CD14-positive monocyte (primary cell): Measurements from ENCODE around the gene CACTIN. TPM values are rescaled to one million over a fixed set of nuclear protein-coding genes. Genes with fewer than 3 reads are reported as not detected.

Experiments
- DNase-seq, 3 donors: peaks; one replicate each; pipeline ENCODE4 v3.0.0-alpha.2; 2011 to 2022
- H2AFZ ChIP-seq: 2 replicates; pipeline ENCODE4 v1.6.0; 2012; ENCODE audit warnings: mild to moderate bottlenecking, low read depth, low read length, inconsistent platforms; ENCODE audit not compliant: insufficient read depth, poor library complexity, severe bottlenecking
- H3K27ac ChIP-seq, 2 donors: 1 replicate in 1 of 2; 2 replicates in 1 of 2; pipeline ENCODE4 v1.5.1; 2012 to 2013; ENCODE audit warnings: low read length in 2 of 2, control low read depth in 1 of 2, inconsistent platforms in 1 of 2, low read depth in 1 of 2, mild to moderate bottlenecking in 1 of 2
- H3K27me3 ChIP-seq, 2 donors: one replicate each; pipeline versions ENCODE4 v1.6.0 to v1.6.1; 2011 to 2013; ENCODE audit warnings: low read length in 2 of 2; ENCODE audit not compliant: control insufficient read depth in 2 of 2, insufficient read depth in 2 of 2
- H3K36me3 ChIP-seq, 2 donors: replicated peaks in 1 of 2; 1 replicate in 1 of 2; 2 replicates in 1 of 2; pipeline versions ENCODE4 v1.5.1 to v1.6.1; 2012 to 2013; ENCODE audit warnings: low read length in 2 of 2, control low read depth in 1 of 2, inconsistent platforms in 1 of 2, mild to moderate bottlenecking in 1 of 2; ENCODE audit not compliant: insufficient read depth in 2 of 2, control insufficient read depth in 1 of 2
- H3K4me1 ChIP-seq, 2 donors: 1 replicate in 1 of 2; 2 replicates in 1 of 2; pipeline versions ENCODE4 v1.5.1 to v1.6.1; 2012 to 2013; ENCODE audit warnings: low read length in 2 of 2, control low read depth in 1 of 2, inconsistent platforms in 1 of 2, mild to moderate bottlenecking in 1 of 2, moderate library complexity in 1 of 2; ENCODE audit not compliant: insufficient read depth in 2 of 2, control insufficient read depth in 1 of 2
- H3K4me2 ChIP-seq: replicated peaks from 2 replicates; pipeline ENCODE3; 2012; ENCODE audit warnings: low read length, moderate library complexity, mild to moderate bottlenecking; ENCODE audit not compliant: poor library complexity, severe bottlenecking; ENCODE audit errors: extremely low read depth
- H3K4me3 ChIP-seq, 3 experiments: fragments of 200-600 bp in 1 of 3; sonication (generic) in 1 of 3; replicated peaks in 1 of 3; 1 replicate in 2 of 3; 2 replicates in 1 of 3; pipeline ENCODE4 v1.5.1; 2011 to 2013; ENCODE audit warnings: low read length in 3 of 3, mild to moderate bottlenecking in 3 of 3, control low read depth in 2 of 3, low read depth in 2 of 3, inconsistent platforms in 1 of 3, moderate library complexity in 1 of 3
- H3K79me2 ChIP-seq: 2 replicates; pipeline ENCODE4 v1.6.0; 2012; ENCODE audit warnings: mild to moderate bottlenecking, control low read depth, inconsistent platforms, low read length, moderate library complexity; ENCODE audit not compliant: insufficient read depth
- H3K9ac ChIP-seq: 2 replicates; pipeline ENCODE4 v1.6.0; 2017; ENCODE audit warnings: low read length, mild to moderate bottlenecking; ENCODE audit not compliant: insufficient read depth, poor library complexity, severe bottlenecking
- H3K9me3 ChIP-seq, 2 donors: replicated peaks in 1 of 2; 1 replicate in 1 of 2; 2 replicates in 1 of 2; pipeline versions ENCODE4 v1.5.1 to v1.6.1; 2012 to 2013; ENCODE audit warnings: low read length in 2 of 2, control low read depth in 1 of 2; ENCODE audit not compliant: control insufficient read depth in 1 of 2, insufficient read depth in 1 of 2
- H4K20me1 ChIP-seq: 2 replicates; pipeline ENCODE4 v1.6.0; 2012; ENCODE audit warnings: mild to moderate bottlenecking, low read length, control low read depth, moderate library complexity; ENCODE audit not compliant: insufficient read depth
- H3K27ac Mint-ChIP-seq, 7 donors: one replicate each; pipeline ENCODE4 v1.8.0; 2020; ENCODE audit warnings: mild to moderate bottlenecking in 7 of 7, mixed read lengths in 7 of 7, moderate library complexity in 6 of 7, inconsistent platforms in 2 of 7
- H3K27me3 Mint-ChIP-seq, 3 donors: one replicate each; pipeline ENCODE4 v1.8.0; 2021 to 2022; ENCODE audit warnings: low read depth in 3 of 3, mild to moderate bottlenecking in 3 of 3, mixed read lengths in 3 of 3, moderate library complexity in 3 of 3, inconsistent platforms in 1 of 3
- H3K36me3 Mint-ChIP-seq, 2 donors: one replicate each; pipeline ENCODE4 v1.8.0; 2020; ENCODE audit warnings: mixed read lengths in 2 of 2, inconsistent platforms in 1 of 2, mild to moderate bottlenecking in 1 of 2
- H3K4me1 Mint-ChIP-seq: one replicate; pipeline ENCODE4 v1.8.0; 2020; ENCODE audit warnings: mild to moderate bottlenecking, mixed read lengths
- H3K4me3 Mint-ChIP-seq, 2 donors: one replicate each; pipeline ENCODE4 v1.8.0; 2020; ENCODE audit warnings: mild to moderate bottlenecking in 2 of 2, mixed read lengths in 2 of 2, moderate library complexity in 1 of 2
- H3K9me3 Mint-ChIP-seq, 7 donors: one replicate each; pipeline ENCODE4 v1.8.0; 2020 to 2022; ENCODE audit warnings: mixed read lengths in 7 of 7, mild to moderate bottlenecking in 6 of 7, moderate library complexity in 6 of 7, inconsistent platforms in 2 of 7
- CTCF ChIP-seq: fragments of 200-600 bp; IDR thresholded peaks from one replicate; pipeline ENCODE4 v1.8.0; 2022; ENCODE audit warnings: antibody characterized with exemption, mild to moderate bottlenecking
- WGBS: methylation state at CpG from one replicate; pipeline ENCODE4 v1.1.5; 2013; ENCODE audit warnings: missing lambda C conversion rate; ENCODE audit not compliant: insufficient coverage; 5-methylcytosine and 5-hydroxymethylcytosine counted together
- intact Hi-C, 2 donors: fragments of 100-400 bp; cut with micrococcal nuclease; formaldehyde crosslinking; loops; one replicate each; pipeline versions ENCODE4 v1.15.0 to v1.15.1; 2023
- polyA plus RNA-seq, 3 donors: library from polyadenylated mRNA; depleted of rRNA in 1 of 3; unstranded in 2 of 3; stranded (reverse) in 1 of 3; fragments of 300-500 nt in 2 of 3; fragments of >200 nt in 1 of 3; fragmentation: Illumina TruSeq in 2 of 3; gene quantifications; 1 replicate in 2 of 3; 2 replicates in 1 of 3; pipeline ENCODE4 v1.2.3, GENCODE V29; 2012 to 2021

The CACTIN gene
- polyA plus RNA-seq, 3 donors: 2.5 to 19.4 (median 3.0) TPM

DNA sequence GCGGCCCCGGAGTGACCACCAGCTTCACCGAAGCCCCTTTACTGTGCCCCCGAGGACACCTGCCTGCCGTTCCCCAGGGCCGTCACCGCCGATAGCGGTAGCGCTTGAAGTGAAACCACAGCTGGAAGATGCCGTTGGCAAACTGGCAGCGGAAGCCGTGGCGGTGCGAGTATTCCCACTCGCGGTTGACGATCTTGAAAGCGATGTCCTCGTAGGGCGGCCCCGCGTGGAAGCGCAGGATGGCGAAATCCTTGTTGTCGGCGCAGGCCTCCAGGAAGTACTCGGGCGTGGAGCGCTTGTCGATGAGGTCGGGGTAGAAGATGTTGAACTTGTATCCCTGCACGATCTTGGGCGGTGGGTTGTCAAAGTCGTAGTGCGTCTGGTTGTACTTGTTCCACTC, 14.7 kb downstream of the CACTIN start:
- peaks cover 28 to 35% of the 10 kb centered on the region in 2 donors for H3K36me3 ChIP-seq
- TF ChIP-seq CTCF: no peak
- peaks cover 0 to 15% of the 10 kb centered on the region in 2 donors for H3K27me3 ChIP-seq
- no peaks in the 10 kb centered on the region for H3K79me2 ChIP-seq
- H3K9me3 ChIP-seq: peaks cover 0 to 5% of the 10 kb centered on the region in 2 donors
- Mint-ChIP-seq H3K27me3 (peaks cover 0 to 15% (median 14%) of the 10 kb centered on the region in 3 donors), H3K9me3 (peaks cover 5 to 12% (median 8%) of the 10 kb centered on the region in 7 donors), H3K4me3 (no peak overlapping the region), H3K27ac (peak overlapping the region in 2 of 7 donors; percentile 15 to 31), H3K36me3 (peaks cover 22 to 48% of the 10 kb centered on the region in 2 donors), H3K4me1 (peaks cover 18% of the 10 kb centered on the region)
- WGBS: 85% methylated on average over 36 of the region's 36 CpGs
- no peak overlapping the region for H3K4me2 ChIP-seq
- H3K4me3 ChIP-seq: no peak overlapping the region
- H3K4me1 ChIP-seq: peaks cover 19 to 20% of the 10 kb centered on the region in 2 donors
- H3K27ac ChIP-seq: no peak overlapping the region
- no peak overlapping the region for H3K9ac ChIP-seq
- no peak for DNase-seq
- H4K20me1 ChIP-seq: no peaks in the 10 kb centered on the region
- no peak overlapping the region for H2AFZ ChIP-seq
- intact Hi-C loops: no loop called here

DNA sequence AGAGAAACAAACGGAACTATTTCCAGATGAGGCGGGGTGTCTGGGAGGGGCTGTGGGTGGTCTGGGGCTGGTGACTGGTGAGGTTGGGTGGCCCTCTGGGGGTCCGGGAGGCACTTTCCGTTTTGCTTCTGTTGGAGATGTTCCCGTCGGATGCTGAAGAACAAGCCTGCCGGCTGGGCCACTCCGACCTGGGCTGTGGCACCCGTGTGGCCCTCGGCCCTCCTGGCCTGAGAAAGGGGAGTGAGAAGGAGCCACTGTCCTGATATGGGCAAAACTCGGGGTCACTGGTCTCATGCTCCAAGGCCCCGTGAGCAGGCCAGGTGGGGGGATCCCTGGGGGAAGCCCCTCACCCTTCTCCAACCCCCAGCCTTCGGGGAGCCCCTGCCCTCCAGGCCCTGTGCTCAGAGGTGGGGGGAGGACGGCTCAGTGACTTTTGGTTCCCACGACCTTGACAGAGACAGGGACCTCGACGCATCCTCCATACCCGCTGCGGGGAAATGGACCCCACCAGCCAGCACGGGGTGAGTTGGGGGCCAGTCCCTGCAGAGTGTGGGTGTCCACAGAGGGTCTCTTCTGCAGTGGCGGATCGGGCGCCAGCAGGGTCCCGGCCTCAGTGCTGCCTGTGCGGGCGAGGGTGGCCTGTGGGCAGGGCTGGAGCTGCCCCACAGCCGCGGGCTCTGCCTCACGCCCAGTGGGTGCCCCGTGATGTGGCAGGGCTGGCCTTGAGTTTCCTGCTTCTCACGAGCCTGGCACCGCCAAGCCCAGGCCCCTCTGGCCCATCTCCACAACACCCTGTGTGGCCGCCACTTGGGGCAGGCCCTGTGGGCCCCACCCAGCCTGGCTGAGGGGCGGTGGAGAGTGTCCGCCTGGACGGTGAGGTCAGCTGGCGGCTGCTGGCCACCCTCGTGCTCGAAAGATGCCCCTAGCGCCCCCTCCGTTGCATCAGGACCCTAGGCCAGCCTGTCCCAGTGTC, 15.6 kb downstream of the CACTIN start:
- H3K27ac ChIP-seq: no peak overlapping the region
- H3K36me3 ChIP-seq: peaks cover 27 to 35% of the 10 kb centered on the region in 2 donors
- no peaks in the 10 kb centered on the region for H3K79me2 ChIP-seq
- no peak for DNase-seq
- Mint-ChIP-seq H3K27me3 (peaks cover 0 to 19% (median 18%) of the 10 kb centered on the region in 3 donors), H3K27ac (no peak overlapping the region), H3K4me3 (no peak overlapping the region), H3K9me3 (peaks cover 5 to 12% (median 8%) of the 10 kb centered on the region in 7 donors), H3K36me3 (peaks cover 20 to 40% of the 10 kb centered on the region in 2 donors), H3K4me1 (peaks cover 18% of the 10 kb centered on the region)
- no peaks in the 10 kb centered on the region for H4K20me1 ChIP-seq
- peaks cover 3 to 23% of the 10 kb centered on the region in 2 donors for H3K27me3 ChIP-seq
- H3K9ac ChIP-seq: no peak overlapping the region
- H3K4me2 ChIP-seq: no peak overlapping the region
- no peak overlapping the region for H2AFZ ChIP-seq
- no peak for TF ChIP-seq CTCF
- H3K4me3 ChIP-seq: no peak overlapping the region
- peaks cover 22 to 27% of the 10 kb centered on the region in 2 donors for H3K4me1 ChIP-seq
- 86% methylated on average over 31 of the region's 41 CpGs for WGBS
- H3K9me3 ChIP-seq: peaks cover 0 to 5% of the 10 kb centered on the region in 2 donors
- intact Hi-C loops: no loop called here
